ENCODE measurements around the gene COA8.

COA8 gene

GRCh38 chr14:103562429-103563225, at the start of gene COA8, which contains the start of gene BAG5:
COA8 (plus strand) TSS chr14:103562960; CDS start chr14:103563002, 42 bp downstream.
BAG5 (minus strand) TSS chr14:103562657; CDS start chr14:103561164, 1,493 bp downstream.
- Histone ChIP-seq H3K4me3 (ENCODE audit: low read depth, low read length) (peak within 1 kb of the TSS; percentile 85), H3K27me3 (ENCODE audit: control insufficient read depth, insufficient read depth, low read length) (no peaks in the 10 kb centered on the region), H3K9me3 (ENCODE audit: control insufficient read depth, insufficient read depth, low read length) (no peaks in the 10 kb centered on the region), H3K4me1 (ENCODE audit: control insufficient read depth, insufficient read depth, low read length) (peaks cover 4% of the 10 kb centered on the region; the same call in 1 of the 2 replicates), H3K27ac (ENCODE audit: low read depth, low read length) (peak within 1 kb of the TSS; percentile 97), H3K9ac (ENCODE audit: low read depth, low read length) (peak within 1 kb of the TSS; percentile 95), H3K36me3 (ENCODE audit: control insufficient read depth, insufficient read depth, low read length) (peaks cover 28% of the 10 kb centered on the region)

- Histone ChIP-seq H3K4me3 (ENCODE audit: low read depth, low read length) (no peak overlapping the region), H3K27me3 (ENCODE audit: control insufficient read depth, insufficient read depth, low read length) (no peaks in the 10 kb centered on the region), H3K27ac (ENCODE audit: low read depth, low read length) (no peak overlapping the region), H3K36me3 (ENCODE audit: control insufficient read depth, insufficient read depth, low read length) (peaks cover 14% of the 10 kb centered on the region), H3K9ac (ENCODE audit: low read depth, low read length) (no peak overlapping the region), H3K4me1 (ENCODE audit: control insufficient read depth, insufficient read depth, low read length) (peaks cover 18% of the 10 kb centered on the region; the same call in 1 of the 2 replicates), H3K9me3 (ENCODE audit: control insufficient read depth, insufficient read depth, low read length) (no peaks in the 10 kb centered on the region)
These were observed 48.0 kb upstream of the COA8 start for GRCh38 chr14:103514596-103515421.

GRCh38 chr14:103516426-103517173, 46.2 kb upstream of the COA8 start:
- H3K36me3 ChIP-seq (ENCODE audit: control insufficient read depth, insufficient read depth, low read length) = peaks cover 19% of the 10 kb centered on the region
- peaks cover 23% of the 10 kb centered on the region; the same call in 1 of the 2 replicates for H3K4me1 ChIP-seq (ENCODE audit: control insufficient read depth, insufficient read depth, low read length)
- no peak overlapping the region for H3K9ac ChIP-seq (ENCODE audit: low read depth, low read length)
- H3K27ac ChIP-seq (ENCODE audit: low read depth, low read length) = peak overlapping the region; percentile 24
- no peak overlapping the region for H3K4me3 ChIP-seq (ENCODE audit: low read depth, low read length)
- no peaks in the 10 kb centered on the region for H3K27me3 ChIP-seq (ENCODE audit: control insufficient read depth, insufficient read depth, low read length)
- H3K9me3 ChIP-seq (ENCODE audit: control insufficient read depth, insufficient read depth, low read length) = no peaks in the 10 kb centered on the region

GRCh38 chr14:103517174-103517566, 45.6 kb upstream of the COA8 start:
- Histone ChIP-seq H3K27me3 (ENCODE audit: control insufficient read depth, insufficient read depth, low read length) (no peaks in the 10 kb centered on the region), H3K9me3 (ENCODE audit: control insufficient read depth, insufficient read depth, low read length) (no peaks in the 10 kb centered on the region), H3K36me3 (ENCODE audit: control insufficient read depth, insufficient read depth, low read length) (peaks cover 18% of the 10 kb centered on the region), H3K4me3 (ENCODE audit: low read depth, low read length) (no peak overlapping the region), H3K9ac (ENCODE audit: low read depth, low read length) (no peak overlapping the region), H3K4me1 (ENCODE audit: control insufficient read depth, insufficient read depth, low read length) (peaks cover 23% of the 10 kb centered on the region; the same call in 1 of the 2 replicates), H3K27ac (ENCODE audit: low read depth, low read length) (no peak overlapping the region)

GRCh38 chr14:103517721-103518421, 44.9 kb upstream of the COA8 start:
- Histone ChIP-seq H3K27me3 (ENCODE audit: control insufficient read depth, insufficient read depth, low read length) (peaks cover under 1% of the 10 kb centered on the region; the same call in 1 of the 2 replicates), H3K4me3 (ENCODE audit: low read depth, low read length) (no peak overlapping the region), H3K9ac (ENCODE audit: low read depth, low read length) (no peak overlapping the region), H3K27ac (ENCODE audit: low read depth, low read length) (peak overlapping the region; percentile 47), H3K4me1 (ENCODE audit: control insufficient read depth, insufficient read depth, low read length) (peaks cover 23% of the 10 kb centered on the region; the same call in 1 of the 2 replicates), H3K36me3 (ENCODE audit: control insufficient read depth, insufficient read depth, low read length) (peaks cover 18% of the 10 kb centered on the region), H3K9me3 (ENCODE audit: control insufficient read depth, insufficient read depth, low read length) (no peaks in the 10 kb centered on the region)

GRCh38 chr14:103518422-103519042, 44.2 kb upstream of the COA8 start:
- Histone ChIP-seq H3K27me3 (ENCODE audit: control insufficient read depth, insufficient read depth, low read length) (peaks cover 7% of the 10 kb centered on the region), H3K4me3 (ENCODE audit: low read depth, low read length) (no peak overlapping the region), H3K27ac (ENCODE audit: low read depth, low read length) (peak overlapping the region; percentile 47), H3K4me1 (ENCODE audit: control insufficient read depth, insufficient read depth, low read length) (peaks cover 23% of the 10 kb centered on the region; the same call in 1 of the 2 replicates), H3K9me3 (ENCODE audit: control insufficient read depth, insufficient read depth, low read length) (no peaks in the 10 kb centered on the region), H3K36me3 (ENCODE audit: control insufficient read depth, insufficient read depth, low read length) (peaks cover 18% of the 10 kb centered on the region), H3K9ac (ENCODE audit: low read depth, low read length) (no peak overlapping the region)

GRCh38 chr14:103519043-103519836, 43.5 kb upstream of the COA8 start:
- peaks cover 14% of the 10 kb centered on the region for H3K27me3 ChIP-seq (ENCODE audit: control insufficient read depth, insufficient read depth, low read length)
- no peak overlapping the region for H3K4me3 ChIP-seq (ENCODE audit: low read depth, low read length)
- H3K9me3 ChIP-seq (ENCODE audit: control insufficient read depth, insufficient read depth, low read length) = no peaks in the 10 kb centered on the region
- H3K4me1 ChIP-seq (ENCODE audit: control insufficient read depth, insufficient read depth, low read length) = peaks cover 23% of the 10 kb centered on the region; the same call in 1 of the 2 replicates
- H3K36me3 ChIP-seq (ENCODE audit: control insufficient read depth, insufficient read depth, low read length) = peaks cover 18% of the 10 kb centered on the region
- H3K9ac ChIP-seq (ENCODE audit: low read depth, low read length) = no peak overlapping the region
- H3K27ac ChIP-seq (ENCODE audit: low read depth, low read length) = peak overlapping the region; percentile 36

GRCh38 chr14:103519837-103520212, 42.9 kb upstream of the COA8 start:
- Histone ChIP-seq H3K36me3 (ENCODE audit: control insufficient read depth, insufficient read depth, low read length) (peaks cover 18% of the 10 kb centered on the region), H3K27me3 (ENCODE audit: control insufficient read depth, insufficient read depth, low read length) (peaks cover 20% of the 10 kb centered on the region), H3K9me3 (ENCODE audit: control insufficient read depth, insufficient read depth, low read length) (no peaks in the 10 kb centered on the region), H3K27ac (ENCODE audit: low read depth, low read length) (no peak overlapping the region), H3K4me1 (ENCODE audit: control insufficient read depth, insufficient read depth, low read length) (peaks cover 23% of the 10 kb centered on the region; the same call in 1 of the 2 replicates), H3K9ac (ENCODE audit: low read depth, low read length) (no peak overlapping the region), H3K4me3 (ENCODE audit: low read depth, low read length) (no peak overlapping the region)

GRCh38 chr14:103520269-103520656, 42.5 kb upstream of the COA8 start:
- Histone ChIP-seq H3K9ac (ENCODE audit: low read depth, low read length) (no peak overlapping the region), H3K4me3 (ENCODE audit: low read depth, low read length) (peak overlapping the region; percentile 97; the same call in 1 of the 2 replicates), H3K36me3 (ENCODE audit: control insufficient read depth, insufficient read depth, low read length) (peaks cover 18% of the 10 kb centered on the region), H3K27me3 (ENCODE audit: control insufficient read depth, insufficient read depth, low read length) (peaks cover 21% of the 10 kb centered on the region), H3K4me1 (ENCODE audit: control insufficient read depth, insufficient read depth, low read length) (peaks cover 23% of the 10 kb centered on the region; the same call in 1 of the 2 replicates), H3K27ac (ENCODE audit: low read depth, low read length) (peak overlapping the region; percentile 76), H3K9me3 (ENCODE audit: control insufficient read depth, insufficient read depth, low read length) (no peaks in the 10 kb centered on the region)
